ENCODE measurements around the gene VCL.
A peak's percentile ranks its signal among the peaks of the same experiment; 100 is the strongest.
"Not testable (repeated sequence)": the region's sequence is repeated elsewhere in the genome, so short reads cannot be mapped to it uniquely, and the experiment has no call there.

VCL gene

GRCh38 chr10:74109452-74109851 lies 111.5 kb downstream of the VCL start:
- no peak for DNase-seq (ENCODE audit: low spot score)

- no peak for DNase-seq (ENCODE audit: low spot score)
These were observed 112.2 kb downstream of the VCL start for GRCh38 chr10:74110120-74110519.

- no peak for DNase-seq (ENCODE audit: low spot score)
These were observed 113.9 kb downstream of the VCL start for GRCh38 chr10:74111799-74112198.

- DNase-seq (ENCODE audit: low spot score) = no peak
These were observed 115.6 kb downstream of the VCL start for GRCh38 chr10:74113546-74113945.

- DNase-seq (ENCODE audit: low spot score) = no peak
These were observed 116.1 kb downstream of the VCL start for GRCh38 chr10:74114041-74114448.

GRCh38 chr10:74117738-74118137 lies 119.8 kb downstream of the VCL start:
- DNase-seq (ENCODE audit: low spot score) = no peak

GRCh38 chr10:74118804-74119203 lies 120.9 kb downstream of the VCL start:
- no peak for DNase-seq (ENCODE audit: low spot score)

- no peak for DNase-seq (ENCODE audit: low spot score)
These were observed 123.0 kb downstream of the VCL start for GRCh38 chr10:74120911-74121310.

GRCh38 chr10:74121368-74121767 lies 123.5 kb downstream of the VCL start:
- DNase-seq (ENCODE audit: low spot score) = no peak

GRCh38 chr10:74122060-74122459 lies 124.1 kb downstream of the VCL start:
- no peak for DNase-seq (ENCODE audit: low spot score)

- no peak for DNase-seq (ENCODE audit: low spot score)
These were observed 125.2 kb downstream of the VCL start for GRCh38 chr10:74123081-74123480.

- DNase-seq (ENCODE audit: low spot score) = peak; percentile 41
These were observed 136.3 kb downstream of the VCL start for GRCh38 chr10:74133923-74134820.

GRCh38 chr10:74135452-74135851 lies 137.5 kb downstream of the VCL start:
- DNase-seq (ENCODE audit: low spot score) = no peak

- DNase-seq (ENCODE audit: low spot score) = no peak
These were observed 140.1 kb downstream of the VCL start for GRCh38 chr10:74137992-74138391.

- DNase-seq (ENCODE audit: low spot score) = not testable (repeated sequence)
These were observed 140.7 kb downstream of the VCL start for GRCh38 chr10:74138596-74138995.

GRCh38 chr10:74139981-74140380 lies 142.1 kb downstream of the VCL start:
- DNase-seq (ENCODE audit: low spot score) = no peak

GRCh38 chr10:74140553-74140952 lies 142.6 kb downstream of the VCL start:
- no peak for DNase-seq (ENCODE audit: low spot score)

GRCh38 chr10:74145133-74145532 lies 147.2 kb downstream of the VCL start:
- no peak for DNase-seq (ENCODE audit: low spot score)

GRCh38 chr10:74146980-74147379 lies 149.1 kb downstream of the VCL start:
- not testable (repeated sequence) for DNase-seq (ENCODE audit: low spot score)

GRCh38 chr10:74150204-74150989 lies 152.5 kb downstream of the VCL start, which contains the start of gene AP3M1:
TSS of gene AP3M1 (minus strand) at chr10:74150828. CDS start at chr10:74138379, 12,449 bp downstream.
- DNase-seq (ENCODE audit: low spot score) = peak; percentile 16

GRCh38 chr10:74150990-74151878 lies 153.3 kb downstream of the VCL start, which contains the start of gene ADK:
TSS of gene ADK (plus strand) at chr10:74151221. CDS start at chr10:74151279, 58 bp downstream.
- peak; percentile 99 for DNase-seq (ENCODE audit: low spot score)

All from kidney capillary endothelial cell (primary cell).